Tibial nerve (tissue), 4 donors: ENCODE data around the gene SLC9A1.

ENCODE experiments used
- CTCF ChIP-seq, 5 experiments: fragments of 200-600 bp in 3 of 5; fragments of 450-650 bp in 2 of 5; sonication (generic) in 3 of 5; IDR thresholded peaks; one replicate each; pipeline ENCODE4 v1.5.1; 2016 to 2019; ENCODE audit warnings: antibody characterized with exemption in 5 of 5, mild to moderate bottlenecking in 3 of 5, moderate library complexity in 2 of 5
- EP300 ChIP-seq, 2 donors: sonication (generic); formaldehyde crosslinking; IDR thresholded peaks; one replicate each; pipeline ENCODE4 v1.6.1; 2017; ENCODE audit warnings: antibody characterized with exemption in 2 of 2, mild to moderate bottlenecking in 1 of 2
- POLR2A ChIP-seq, 2 donors: fragments of 450-650 bp; IDR thresholded peaks; one replicate each; pipeline ENCODE4 v1.6.1; 2017; ENCODE audit warnings: antibody characterized with exemption in 2 of 2, mild to moderate bottlenecking in 2 of 2, moderate library complexity in 2 of 2

DNA sequence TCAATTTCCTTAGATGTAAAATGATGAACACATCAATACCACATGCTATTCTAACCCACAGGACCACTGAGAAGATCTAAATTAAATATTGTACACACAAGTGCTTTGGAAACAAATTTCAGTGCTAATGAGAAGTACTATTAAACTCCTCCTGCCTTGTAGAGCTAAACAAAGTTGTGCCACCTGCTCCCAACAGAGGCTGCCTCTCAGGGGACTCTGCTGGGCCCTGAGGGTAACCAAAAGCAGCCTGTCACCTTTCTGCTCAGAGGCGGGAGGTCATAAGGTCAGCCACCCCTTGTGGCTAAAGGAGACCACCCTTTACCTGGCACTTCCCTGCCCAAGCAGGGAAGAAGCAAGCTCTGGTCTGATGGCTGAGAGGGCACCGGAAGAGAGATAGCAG lies 6.3 kb downstream of the SLC9A1 start:
- TF ChIP-seq POLR2A (IDR thresholded peaks at IDR 0.05) (no peak), CTCF (IDR thresholded peaks at IDR 0.05) (no peak), EP300 (IDR thresholded peaks at IDR 0.05) (no peak)
